T47D (cell line): ENCODE results near the gene GAS2L1.

Source experiments
- DNase-seq, 2 experiments: peaks; one replicate each; pipeline versions ENCODE4 v3.0.0 to v3.0.0-alpha.2; 2011 to 2012; ENCODE audit warnings: low read depth in 1 of 2, low spot score in 1 of 2
- JUND ChIP-seq: IDR thresholded peaks from 2 replicates; pipeline ENCODE4 v1.6.1; 2012; ENCODE audit warnings: low read depth
- in situ Hi-C: cut with HindIII; loops from 2 replicates; pipeline ENCODE4 v1.10.0; 2016; ENCODE audit warnings: low sequenced_read_pairs, low pct_unique_long_range_greater_than_20kb

Gene GAS2L1

GRCh38 chr22:29307596-29308147 is 1.2 kb downstream of the GAS2L1 start:
- TF ChIP-seq JUND = no peak
- in situ Hi-C loops = no loop called here
- no peak for DNase-seq

GRCh38 chr22:29308148-29308790 is 1.8 kb downstream of the GAS2L1 start:
- DNase-seq = no peak
- no peak for TF ChIP-seq JUND
- in situ Hi-C loops = no loop called here

- no peak for TF ChIP-seq JUND
- in situ Hi-C loops = no loop called here
- DNase-seq = no peak
Observed at GRCh38 chr22:29308791-29309262, 2.4 kb downstream of the GAS2L1 start.

GRCh38 chr22:29309332-29310064 is 3.0 kb downstream of the GAS2L1 start:
- no peak for DNase-seq
- in situ Hi-C loops = no loop called here

GRCh38 chr22:29310065-29310862 is 3.8 kb downstream of the GAS2L1 start:
- TF ChIP-seq JUND = no peak
- DNase-seq = no peak
- in situ Hi-C loops = no loop called here

More at GRCh38 chr22:29309332-29310064, 3.0 kb downstream of the GAS2L1 start:
- TF ChIP-seq JUND = no peak

- TF ChIP-seq JUND = no peak
- in situ Hi-C loops = no loop called here
- no peak for DNase-seq
Observed at GRCh38 chr22:29310863-29311339, 4.5 kb downstream of the GAS2L1 start.

- TF ChIP-seq JUND = no peak
- DNase-seq = no peak
- in situ Hi-C loops = no loop called here
Observed at GRCh38 chr22:29311464-29312217, 5.2 kb downstream of the GAS2L1 start.

- TF ChIP-seq JUND = no peak
- no peak for DNase-seq
- in situ Hi-C loops = no loop called here
Observed at GRCh38 chr22:29312218-29313125, 6.0 kb downstream of the GAS2L1 start.

GRCh38 chr22:29313126-29313575 is 6.7 kb downstream of the GAS2L1 start:
- no peak for DNase-seq
- no peak for TF ChIP-seq JUND
- in situ Hi-C loops = no loop called here

- in situ Hi-C loops = no loop called here
- no peak for TF ChIP-seq JUND
- DNase-seq = no peak
Observed at GRCh38 chr22:29313576-29314466, 7.4 kb downstream of the GAS2L1 start.
